Liver (tissue), 9 donors: ENCODE measurements around the gene FHOD1. TPM values are rescaled to one million over a fixed set of nuclear protein-coding genes. Genes with fewer than 3 reads are reported as not detected.
A peak's percentile ranks its signal among the peaks of the same experiment; 100 is the strongest.

Experiments
- DNase-seq: peaks from one replicate; pipeline ENCODE4 v3.0.0-alpha.2; 2017; ENCODE audit warnings: low spot score
- H3K27ac ChIP-seq, 2 donors: one replicate each; pipeline ENCODE4 v1.7.0; 2013; ENCODE audit warnings: inconsistent platforms in 2 of 2, low read length in 2 of 2, control low read depth in 1 of 2, low read depth in 1 of 2, mild to moderate bottlenecking in 1 of 2
- H3K27me3 ChIP-seq, 4 donors: one replicate each; pipeline versions ENCODE4 v1.6.1 to v1.7.0; 2013; ENCODE audit warnings: low read length in 3 of 4, inconsistent platforms in 1 of 4, mild to moderate bottlenecking in 1 of 4, moderate library complexity in 1 of 4; ENCODE audit not compliant: control insufficient read depth in 4 of 4, insufficient read depth in 4 of 4
- H3K36me3 ChIP-seq, 4 donors: one replicate each; pipeline versions ENCODE4 v1.6.1 to v1.7.0; 2013; ENCODE audit warnings: low read length in 3 of 4, mild to moderate bottlenecking in 3 of 4, low read depth in 1 of 4, moderate library complexity in 1 of 4; ENCODE audit not compliant: control insufficient read depth in 4 of 4, insufficient read depth in 3 of 4
- H3K4me1 ChIP-seq, 4 donors: one replicate each; pipeline versions ENCODE4 v1.6.1 to v1.7.0; 2013; ENCODE audit warnings: low read length in 3 of 4, mild to moderate bottlenecking in 3 of 4, moderate library complexity in 1 of 4; ENCODE audit not compliant: control insufficient read depth in 4 of 4, insufficient read depth in 4 of 4
- H3K4me3 ChIP-seq, 3 donors: one replicate each; pipeline versions ENCODE4 v1.6.1 to v1.7.0; 2013; ENCODE audit warnings: low read length in 3 of 3, control low read depth in 1 of 3, low read depth in 1 of 3, mild to moderate bottlenecking in 1 of 3
- H3K9ac ChIP-seq, 2 donors: one replicate each; pipeline ENCODE4 v1.7.0; 2013; ENCODE audit warnings: low read length in 2 of 2, mild to moderate bottlenecking in 2 of 2, moderate library complexity in 2 of 2, control low read depth in 1 of 2, low read depth in 1 of 2
- H3K9me3 ChIP-seq, 4 donors: one replicate each; pipeline versions ENCODE4 v1.6.1 to v1.7.0; 2013; ENCODE audit warnings: low read length in 3 of 4; ENCODE audit not compliant: control insufficient read depth in 4 of 4
- EGR1 ChIP-seq, 2 donors: IDR thresholded peaks; 2 replicates each; pipeline ENCODE4 v1.6.1; 2016 to 2018; ENCODE audit warnings: antibody characterized with exemption in 2 of 2, low read depth in 2 of 2
- FOXA1 ChIP-seq: IDR thresholded peaks from 2 replicates; pipeline ENCODE4 v1.6.1; 2016; ENCODE audit warnings: antibody characterized with exemption
- FOXA2 ChIP-seq: IDR thresholded peaks from 2 replicates; pipeline ENCODE4 v1.6.1; 2016; ENCODE audit warnings: antibody characterized with exemption
- GABPA ChIP-seq, 2 donors: IDR thresholded peaks in 1 of 2; conservative IDR thresholded peaks in 1 of 2; 2 replicates each; pipeline ENCODE4 v1.6.1; 2016; ENCODE audit warnings: antibody characterized with exemption in 2 of 2, mild to moderate bottlenecking in 1 of 2, moderate library complexity in 1 of 2
- HNF4A ChIP-seq, 2 donors: conservative IDR thresholded peaks; 2 replicates each; pipeline ENCODE4 v1.6.1; 2016; ENCODE audit warnings: antibody characterized with exemption in 2 of 2, mild to moderate bottlenecking in 2 of 2
- HNF4G ChIP-seq: IDR thresholded peaks from 2 replicates; pipeline ENCODE4 v1.6.1; 2016; ENCODE audit warnings: antibody characterized with exemption
- JUND ChIP-seq, 2 donors: IDR thresholded peaks; 2 replicates each; pipeline ENCODE4 v1.6.1; 2016; ENCODE audit warnings: antibody characterized with exemption in 2 of 2
- NR2F2 ChIP-seq: IDR thresholded peaks from 2 replicates; pipeline ENCODE4 v1.6.1; 2016; ENCODE audit warnings: antibody characterized with exemption
- RAD21 ChIP-seq, 2 donors: IDR thresholded peaks; 2 replicates each; pipeline ENCODE4 v1.6.1; 2016; ENCODE audit warnings: antibody characterized with exemption in 2 of 2, mild to moderate bottlenecking in 2 of 2
- RXRA ChIP-seq, 2 donors: IDR thresholded peaks; 2 replicates each; pipeline ENCODE4 v1.6.1; 2017 to 2018; ENCODE audit warnings: antibody characterized with exemption in 2 of 2, mild to moderate bottlenecking in 1 of 2
- SP1 ChIP-seq: IDR thresholded peaks from 2 replicates; pipeline ENCODE4 v1.6.1; 2018; ENCODE audit warnings: antibody characterized with exemption, mild to moderate bottlenecking
- TAF1 ChIP-seq: conservative IDR thresholded peaks from 2 replicates; pipeline ENCODE4 v1.6.1; 2016; ENCODE audit warnings: antibody characterized with exemption, mild to moderate bottlenecking
- YY1 ChIP-seq: IDR thresholded peaks from 2 replicates; pipeline ENCODE4 v1.6.1; 2016; ENCODE audit warnings: antibody characterized with exemption, mild to moderate bottlenecking
- ZBTB33 ChIP-seq: IDR thresholded peaks from 2 replicates; pipeline ENCODE4 v1.6.1; 2016; ENCODE audit warnings: antibody characterized with exemption
- WGBS: extraction: QIAGEN DNeasy Blood & Tissue Kit; methylation state at CpG from one replicate; pipeline ENCODE4 v1.1.7; 2013; 5-methylcytosine and 5-hydroxymethylcytosine counted together
- polyA plus RNA-seq, 2 donors: library from polyadenylated mRNA; stranded (reverse) in 1 of 2; unstranded in 1 of 2; fragments of 200-250 nt in 1 of 2; fragments of >200 nt in 1 of 2; fragmentation: Nextera tagmentation in 1 of 2; extraction: Ambion mirVana in 1 of 2; gene quantifications; one replicate each; pipeline versions ENCODE4 v1.2.1 to v1.2.3, GENCODE V29; 2013 to 2015
- total RNA-seq, 2 donors: library from RNA; depleted of rRNA; stranded (reverse); fragments of >200 nt; gene quantifications; one replicate each; pipeline ENCODE4 v1.2.3, GENCODE V29; 2014
- TF ChIP-seq, protein P1 (sequence below): fragments of 150-350 bp; IDR thresholded peaks from 2 replicates; pipeline ENCODE4 v1.5.1; 2017; ENCODE audit warnings: improper control_type of control experiment, low read depth, low read length; ENCODE audit not compliant: missing input control
- TF ChIP-seq, protein P2 (sequence below): IDR thresholded peaks from 2 replicates; pipeline ENCODE4 v1.6.1; 2016; ENCODE audit warnings: antibody characterized with exemption
- TF ChIP-seq, protein P3 (sequence below): IDR thresholded peaks from 2 replicates; pipeline ENCODE4 v1.6.1; 2016; ENCODE audit warnings: antibody characterized with exemption
- donor health status: healthy.
- donor health status: healthy.
- donor health status: healthy.
- donor health status: healthy.
- donor health status: healthy.

FHOD1 gene
- total and polyA plus RNA-seq, 4 donors = 2.2 to 6.4 (median 4.1) TPM

DNA sequence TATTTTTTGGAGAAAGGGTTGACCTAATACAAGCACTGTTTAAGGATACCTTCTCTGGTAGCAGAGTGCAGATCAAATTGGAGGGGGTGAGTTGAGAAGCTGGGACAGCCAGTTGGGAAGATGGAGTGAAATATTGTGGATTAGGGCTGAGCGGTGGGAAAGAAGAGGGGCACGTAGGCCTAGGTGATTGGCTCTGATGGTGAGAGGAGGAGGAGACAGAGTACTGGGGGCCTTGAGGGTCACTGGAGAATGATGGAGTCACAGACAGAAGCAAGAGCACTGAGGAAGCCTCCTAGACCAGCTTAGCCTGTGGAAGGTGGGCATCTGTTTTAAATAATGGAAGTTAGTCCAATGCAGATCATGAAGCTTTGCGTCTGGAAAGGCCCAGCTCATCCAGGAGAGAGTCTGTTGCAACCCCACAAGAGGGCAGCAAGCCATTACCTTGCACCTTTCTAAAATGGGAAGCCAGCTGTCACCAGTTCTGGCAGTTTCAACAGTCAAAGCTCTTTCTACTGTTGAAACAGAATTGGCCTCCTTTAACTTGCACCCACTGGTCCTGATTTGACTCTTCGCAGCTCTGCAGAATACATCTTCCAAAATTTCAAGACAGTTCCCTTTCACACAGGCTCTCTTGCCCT is 13.3 kb upstream of the FHOD1 start:
- TF ChIP-seq TAF1 = no peak
- no peak for TF ChIP-seq EGR1 (IDR thresholded peaks at IDR 0.05; ENCODE audit: low read depth in 2 of 2)
- TF ChIP-seq JUND (IDR thresholded peaks at IDR 0.05) = no peak
- peak; percentile 74 to 75 for TF ChIP-seq RAD21 (IDR thresholded peaks at IDR 0.05)
- TF ChIP-seq FOXA1 = no peak
- TF ChIP-seq, protein P1, sequence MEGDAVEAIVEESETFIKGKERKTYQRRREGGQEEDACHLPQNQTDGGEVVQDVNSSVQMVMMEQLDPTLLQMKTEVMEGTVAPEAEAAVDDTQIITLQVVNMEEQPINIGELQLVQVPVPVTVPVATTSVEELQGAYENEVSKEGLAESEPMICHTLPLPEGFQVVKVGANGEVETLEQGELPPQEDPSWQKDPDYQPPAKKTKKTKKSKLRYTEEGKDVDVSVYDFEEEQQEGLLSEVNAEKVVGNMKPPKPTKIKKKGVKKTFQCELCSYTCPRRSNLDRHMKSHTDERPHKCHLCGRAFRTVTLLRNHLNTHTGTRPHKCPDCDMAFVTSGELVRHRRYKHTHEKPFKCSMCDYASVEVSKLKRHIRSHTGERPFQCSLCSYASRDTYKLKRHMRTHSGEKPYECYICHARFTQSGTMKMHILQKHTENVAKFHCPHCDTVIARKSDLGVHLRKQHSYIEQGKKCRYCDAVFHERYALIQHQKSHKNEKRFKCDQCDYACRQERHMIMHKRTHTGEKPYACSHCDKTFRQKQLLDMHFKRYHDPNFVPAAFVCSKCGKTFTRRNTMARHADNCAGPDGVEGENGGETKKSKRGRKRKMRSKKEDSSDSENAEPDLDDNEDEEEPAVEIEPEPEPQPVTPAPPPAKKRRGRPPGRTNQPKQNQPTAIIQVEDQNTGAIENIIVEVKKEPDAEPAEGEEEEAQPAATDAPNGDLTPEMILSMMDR = peak; percentile 44
- TF ChIP-seq FOXA2 = no peak
- no peak for TF ChIP-seq NR2F2
- TF ChIP-seq SP1 = no peak
- no peak for TF ChIP-seq GABPA (IDR thresholded peaks at IDR 0.05 in 1 of 2, conservative IDR thresholded peaks at IDR 0.05 in 1 of 2)
- Histone ChIP-seq H3K9ac (no peak overlapping the region), H3K4me1 (no peaks in the 10 kb centered on the region), H3K27ac (no peak overlapping the region), H3K27me3 (no peaks in the 10 kb centered on the region), H3K9me3 (no peaks in the 10 kb centered on the region), H3K36me3 (no peaks in the 10 kb centered on the region), H3K4me3 (no peak overlapping the region)
- WGBS = 75% methylated on average over 4 of the region's 4 CpGs
- DNase-seq = no peak

DNA sequence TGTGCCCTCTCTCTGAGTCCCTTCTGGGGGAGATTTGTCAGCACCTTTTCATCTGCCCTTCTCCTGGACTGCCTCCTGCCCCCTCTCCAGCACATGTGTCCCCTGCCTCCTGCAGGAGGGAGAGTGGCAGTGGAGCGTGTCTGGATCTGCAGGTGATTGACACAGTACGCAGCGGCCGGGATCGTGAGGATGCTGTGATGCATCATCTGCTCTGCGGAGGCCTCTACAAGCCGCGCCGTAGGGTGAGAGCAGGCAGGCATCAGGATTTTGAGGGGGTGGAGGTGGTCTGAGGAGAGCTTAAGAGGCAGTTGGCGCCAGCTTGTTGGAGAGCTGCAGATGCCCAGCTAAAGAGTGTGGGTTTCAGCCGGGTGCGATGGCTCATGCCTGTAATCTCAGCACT is 12.4 kb upstream of the FHOD1 start:
- Histone ChIP-seq H3K9me3 (no peaks in the 10 kb centered on the region), H3K4me1 (no peaks in the 10 kb centered on the region), H3K4me3 (no peak overlapping the region), H3K27me3 (no peaks in the 10 kb centered on the region), H3K36me3 (no peaks in the 10 kb centered on the region), H3K27ac (no peak overlapping the region), H3K9ac (no peak overlapping the region)
- TF ChIP-seq, protein P2, sequence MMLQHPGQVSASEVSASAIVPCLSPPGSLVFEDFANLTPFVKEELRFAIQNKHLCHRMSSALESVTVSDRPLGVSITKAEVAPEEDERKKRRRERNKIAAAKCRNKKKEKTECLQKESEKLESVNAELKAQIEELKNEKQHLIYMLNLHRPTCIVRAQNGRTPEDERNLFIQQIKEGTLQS = no peak
- no peak for TF ChIP-seq GABPA (IDR thresholded peaks at IDR 0.05 in 1 of 2, conservative IDR thresholded peaks at IDR 0.05 in 1 of 2)
- TF ChIP-seq, protein P1 = no peak
- TF ChIP-seq HNF4A (conservative IDR thresholded peaks at IDR 0.05) = no peak
- no peak for TF ChIP-seq RXRA (IDR thresholded peaks at IDR 0.05)
- no peak for TF ChIP-seq FOXA2
- TF ChIP-seq SP1 = no peak
- no peak for TF ChIP-seq ZBTB33
- no peak for TF ChIP-seq EGR1 (IDR thresholded peaks at IDR 0.05; ENCODE audit: low read depth in 2 of 2)
- TF ChIP-seq RAD21 (IDR thresholded peaks at IDR 0.05) = no peak
- TF ChIP-seq YY1 = no peak
- TF ChIP-seq FOXA1 = no peak
- TF ChIP-seq JUND (IDR thresholded peaks at IDR 0.05) = no peak
- TF ChIP-seq, protein P3, sequence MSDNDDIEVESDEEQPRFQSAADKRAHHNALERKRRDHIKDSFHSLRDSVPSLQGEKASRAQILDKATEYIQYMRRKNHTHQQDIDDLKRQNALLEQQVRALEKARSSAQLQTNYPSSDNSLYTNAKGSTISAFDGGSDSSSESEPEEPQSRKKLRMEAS = no peak
- TF ChIP-seq NR2F2 = no peak
- no peak for TF ChIP-seq HNF4G
- 94% methylated on average over 12 of the region's 12 CpGs for WGBS
- DNase-seq = no peak
